WERI-Rb-1 (cell line): Measurements from ENCODE around the gene GHSR.

Experiments
- DNase-seq: peaks from one replicate; pipeline ENCODE4 v3.0.0-alpha.2; 2020
- H3K27ac ChIP-seq: fragments of 250-450 bp; sonication (Bioruptor Pico); 2 replicates; pipeline ENCODE4 v1.5.1; 2020; ENCODE audit warnings: mild to moderate bottlenecking, moderate library complexity
- H3K27me3 ChIP-seq: fragments of 250-450 bp; sonication (Bioruptor Pico); 2 replicates; pipeline ENCODE4 v1.5.1; 2021; ENCODE audit warnings: mild to moderate bottlenecking, low read depth, moderate library complexity; ENCODE audit not compliant: insufficient read depth, severe bottlenecking
- H3K36me3 ChIP-seq: fragments of 250-450 bp; sonication (Bioruptor Pico); 2 replicates; pipeline ENCODE4 v1.5.1; 2020; ENCODE audit warnings: mild to moderate bottlenecking, moderate library complexity
- H3K4me3 ChIP-seq: 2 replicates; pipeline ENCODE4 v1.5.1; 2011; ENCODE audit warnings: low read depth, mild to moderate bottlenecking, control low read depth, low read length
- H3K9me3 ChIP-seq: fragments of 250-450 bp; sonication (Bioruptor Pico); 2 replicates; pipeline ENCODE4 v1.5.1; 2021; ENCODE audit warnings: mild to moderate bottlenecking, moderate library complexity; ENCODE audit not compliant: severe bottlenecking
- TF ChIP-seq, protein P1 (sequence below): IDR thresholded peaks from 2 replicates; pipeline ENCODE4 v1.5.1; 2011; ENCODE audit warnings: low read depth, mild to moderate bottlenecking, control low read depth, inconsistent platforms, low read length

Gene GHSR

DNA sequence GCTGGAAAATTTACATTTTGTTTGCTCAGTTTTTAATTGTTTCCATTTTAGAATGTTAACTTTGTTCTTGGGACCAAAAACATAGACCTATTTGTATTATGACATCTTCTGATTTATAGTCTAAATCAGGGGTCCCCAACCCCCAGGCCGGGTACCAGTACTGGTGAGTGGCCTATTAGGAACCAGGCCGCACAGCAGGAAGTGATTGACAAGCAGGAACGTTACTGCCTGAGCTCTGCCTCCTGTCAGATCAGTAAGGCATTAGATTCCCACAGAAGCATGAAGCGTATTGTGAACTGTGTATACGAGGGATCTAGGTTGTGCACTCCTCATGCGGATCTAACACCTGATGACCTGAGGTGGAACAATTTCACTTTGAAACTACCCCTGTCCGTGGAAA lies 51.9 kb downstream of the GHSR start:
- no peak overlapping the region for H3K4me3 ChIP-seq
- TF ChIP-seq, protein P1, sequence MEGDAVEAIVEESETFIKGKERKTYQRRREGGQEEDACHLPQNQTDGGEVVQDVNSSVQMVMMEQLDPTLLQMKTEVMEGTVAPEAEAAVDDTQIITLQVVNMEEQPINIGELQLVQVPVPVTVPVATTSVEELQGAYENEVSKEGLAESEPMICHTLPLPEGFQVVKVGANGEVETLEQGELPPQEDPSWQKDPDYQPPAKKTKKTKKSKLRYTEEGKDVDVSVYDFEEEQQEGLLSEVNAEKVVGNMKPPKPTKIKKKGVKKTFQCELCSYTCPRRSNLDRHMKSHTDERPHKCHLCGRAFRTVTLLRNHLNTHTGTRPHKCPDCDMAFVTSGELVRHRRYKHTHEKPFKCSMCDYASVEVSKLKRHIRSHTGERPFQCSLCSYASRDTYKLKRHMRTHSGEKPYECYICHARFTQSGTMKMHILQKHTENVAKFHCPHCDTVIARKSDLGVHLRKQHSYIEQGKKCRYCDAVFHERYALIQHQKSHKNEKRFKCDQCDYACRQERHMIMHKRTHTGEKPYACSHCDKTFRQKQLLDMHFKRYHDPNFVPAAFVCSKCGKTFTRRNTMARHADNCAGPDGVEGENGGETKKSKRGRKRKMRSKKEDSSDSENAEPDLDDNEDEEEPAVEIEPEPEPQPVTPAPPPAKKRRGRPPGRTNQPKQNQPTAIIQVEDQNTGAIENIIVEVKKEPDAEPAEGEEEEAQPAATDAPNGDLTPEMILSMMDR: no peak
- DNase-seq: no peak
- no peaks in the 10 kb centered on the region for H3K27me3 ChIP-seq
- H3K36me3 ChIP-seq: no peaks in the 10 kb centered on the region
- no peak overlapping the region for H3K27ac ChIP-seq
- no peaks in the 10 kb centered on the region for H3K9me3 ChIP-seq

DNA sequence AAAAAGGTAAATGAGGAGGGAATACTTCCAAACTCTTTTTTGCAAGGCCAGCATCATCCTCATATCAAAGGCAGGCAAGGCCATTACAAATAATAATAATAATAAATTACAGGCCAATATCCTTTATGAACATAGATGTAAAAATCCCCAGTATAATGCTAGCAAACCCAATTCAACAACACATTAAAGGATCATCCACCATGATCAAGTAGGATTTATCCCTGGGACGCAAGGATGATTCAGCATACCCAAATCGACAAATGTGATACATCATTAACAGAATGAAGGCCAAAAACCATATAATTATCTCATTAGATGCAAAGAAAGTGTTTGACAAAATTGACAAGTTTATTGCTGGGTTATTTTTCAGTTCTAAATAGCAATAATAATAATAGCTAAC lies 53.6 kb downstream of the GHSR start:
- H3K4me3 ChIP-seq: no peak overlapping the region
- H3K36me3 ChIP-seq: no peaks in the 10 kb centered on the region
- no peaks in the 10 kb centered on the region for H3K9me3 ChIP-seq
- TF ChIP-seq, protein P1: no peak
- DNase-seq: no peak
- H3K27me3 ChIP-seq: no peaks in the 10 kb centered on the region
- no peak overlapping the region for H3K27ac ChIP-seq
